ENCODE measurements around the gene MTUS2.

GRCh38 chr13:28964803-28965202 lies 144.7 kb downstream of the MTUS2 start:
- TF ChIP-seq CTCF (IDR thresholded peaks at IDR 0.05; ENCODE audit: low read depth, low read length) (no peak), POLR2A (IDR thresholded peaks at IDR 0.05; ENCODE audit: extremely low read depth, insufficient read length) (no peak), MYC (IDR thresholded peaks at IDR 0.05; ENCODE audit: low read depth, low read length) (no peak), MAX (IDR thresholded peaks at IDR 0.05; ENCODE audit: low read depth, low read length) (no peak)
